ENCODE data around the gene FBN2. TPM values are rescaled to one million over a fixed set of nuclear protein-coding genes. Genes with fewer than 3 reads are reported as not detected.

FBN2 gene
- total and polyA plus RNA-seq, 9 donors: 0.23 to 3.5 (median 1.0) TPM

GRCh38 chr5:128566178-128566577 lies 28.1 kb upstream of the FBN2 start:
- 45 to 65% (median 49%) methylated on average over 2 of the region's 2 CpGs for WGBS, 3 donors
- no peaks in the 10 kb centered on the region for H3K27me3 ChIP-seq
- no peaks in the 10 kb centered on the region for H3K4me1 ChIP-seq (ENCODE audit: insufficient read depth)
- intact Hi-C loops (cut with DNase I): no loop called here
- no peak for DNase-seq
- no peaks in the 10 kb centered on the region for H3K36me3 ChIP-seq
- TF ChIP-seq EP300 (IDR thresholded peaks at IDR 0.05) (no peak), POLR2A (IDR thresholded peaks at IDR 0.05) (no peak)
- TF ChIP-seq, protein P1, sequence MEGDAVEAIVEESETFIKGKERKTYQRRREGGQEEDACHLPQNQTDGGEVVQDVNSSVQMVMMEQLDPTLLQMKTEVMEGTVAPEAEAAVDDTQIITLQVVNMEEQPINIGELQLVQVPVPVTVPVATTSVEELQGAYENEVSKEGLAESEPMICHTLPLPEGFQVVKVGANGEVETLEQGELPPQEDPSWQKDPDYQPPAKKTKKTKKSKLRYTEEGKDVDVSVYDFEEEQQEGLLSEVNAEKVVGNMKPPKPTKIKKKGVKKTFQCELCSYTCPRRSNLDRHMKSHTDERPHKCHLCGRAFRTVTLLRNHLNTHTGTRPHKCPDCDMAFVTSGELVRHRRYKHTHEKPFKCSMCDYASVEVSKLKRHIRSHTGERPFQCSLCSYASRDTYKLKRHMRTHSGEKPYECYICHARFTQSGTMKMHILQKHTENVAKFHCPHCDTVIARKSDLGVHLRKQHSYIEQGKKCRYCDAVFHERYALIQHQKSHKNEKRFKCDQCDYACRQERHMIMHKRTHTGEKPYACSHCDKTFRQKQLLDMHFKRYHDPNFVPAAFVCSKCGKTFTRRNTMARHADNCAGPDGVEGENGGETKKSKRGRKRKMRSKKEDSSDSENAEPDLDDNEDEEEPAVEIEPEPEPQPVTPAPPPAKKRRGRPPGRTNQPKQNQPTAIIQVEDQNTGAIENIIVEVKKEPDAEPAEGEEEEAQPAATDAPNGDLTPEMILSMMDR (IDR thresholded peaks at IDR 0.05): no peak
- H3K9me3 ChIP-seq: no peaks in the 10 kb centered on the region
- no peak overlapping the region for H3K27ac ChIP-seq
- no peak overlapping the region for H3K4me3 ChIP-seq

GRCh38 chr5:128559300-128560297 lies 21.6 kb upstream of the FBN2 start:
- Histone ChIP-seq H3K4me1 (ENCODE audit: insufficient read depth) (no peaks in the 10 kb centered on the region), H3K27me3 (no peaks in the 10 kb centered on the region), H3K4me3 (no peak overlapping the region), H3K27ac (no peak overlapping the region), H3K9me3 (no peaks in the 10 kb centered on the region), H3K36me3 (no peaks in the 10 kb centered on the region)
- TF ChIP-seq EP300 (IDR thresholded peaks at IDR 0.05): no peak
- TF ChIP-seq, protein P1 (IDR thresholded peaks at IDR 0.05): no peak
- no peak for TF ChIP-seq POLR2A (IDR thresholded peaks at IDR 0.05)
- no peak for DNase-seq
- intact Hi-C loops (cut with DNase I): no loop called here
- 84 to 90% (median 88%) methylated on average over 13 of the region's 13 CpGs for WGBS, 3 donors

- TF ChIP-seq POLR2A (IDR thresholded peaks at IDR 0.05): no peak
- TF ChIP-seq EP300 (IDR thresholded peaks at IDR 0.05): no peak
- TF ChIP-seq, protein P1 (IDR thresholded peaks at IDR 0.05): no peak
- DNase-seq: no peak
- intact Hi-C loops (cut with DNase I): no loop called here
Measured at GRCh38 chr5:128553747-128554146, 15.7 kb upstream of the FBN2 start.

GRCh38 chr5:128551476-128551875 lies 13.4 kb upstream of the FBN2 start:
- H3K36me3 ChIP-seq: no peaks in the 10 kb centered on the region
- intact Hi-C loops (cut with DNase I): no loop called here
- TF ChIP-seq EP300 (IDR thresholded peaks at IDR 0.05) (no peak), POLR2A (IDR thresholded peaks at IDR 0.05) (no peak)
- TF ChIP-seq, protein P1 (IDR thresholded peaks at IDR 0.05): no peak

More at GRCh38 chr5:128553747-128554146, 15.7 kb upstream of the FBN2 start:
- no peak overlapping the region for H3K4me3 ChIP-seq
- H3K27me3 ChIP-seq: no peaks in the 10 kb centered on the region
- no peaks in the 10 kb centered on the region for H3K4me1 ChIP-seq (ENCODE audit: insufficient read depth)
- H3K36me3 ChIP-seq: no peaks in the 10 kb centered on the region
- H3K9me3 ChIP-seq: no peaks in the 10 kb centered on the region
- H3K27ac ChIP-seq: no peak overlapping the region

More at GRCh38 chr5:128551476-128551875, 13.4 kb upstream of the FBN2 start:
- 81 to 100% (median 96%) methylated on average over 1 of the region's 1 CpG for WGBS, 3 donors
- DNase-seq: no peak
- Histone ChIP-seq H3K27ac (no peak overlapping the region), H3K4me1 (ENCODE audit: insufficient read depth) (no peaks in the 10 kb centered on the region), H3K9me3 (no peaks in the 10 kb centered on the region), H3K27me3 (no peaks in the 10 kb centered on the region), H3K4me3 (no peak overlapping the region)
